ENCODE results near the gene NUCB1.
"Not testable (repeated sequence)": the region's sequence is repeated elsewhere in the genome, so short reads cannot be mapped to it uniquely, and the experiment has no call there.

NUCB1 gene

GRCh38 chr19:48866692-48867091, 33.4 kb upstream of the NUCB1 start:
- no peaks in the 10 kb centered on the region for H3K27me3 ChIP-seq (ENCODE audit: insufficient read depth, poor library complexity, severe bottlenecking)
- no peak overlapping the region for H3K27ac ChIP-seq (ENCODE audit: poor library complexity, severe bottlenecking)
- TF ChIP-seq CTCF (IDR thresholded peaks at IDR 0.05; ENCODE audit: poor library complexity, severe bottlenecking) = no peak
- no peak for ATAC-seq (ENCODE audit: low read depth)
- H3K36me3 ChIP-seq (ENCODE audit: low read depth) = no peaks in the 10 kb centered on the region
- H3K4me3 ChIP-seq (ENCODE audit: severe bottlenecking) = no peak overlapping the region
- H3K4me1 ChIP-seq (ENCODE audit: insufficient read depth, poor library complexity, severe bottlenecking) = no peaks in the 10 kb centered on the region
- no peak for DNase-seq (ENCODE audit: low spot score)
- no peaks in the 10 kb centered on the region for H3K9me3 ChIP-seq (ENCODE audit: severe bottlenecking)

- TF ChIP-seq CTCF (IDR thresholded peaks at IDR 0.05; ENCODE audit: poor library complexity, severe bottlenecking) = no peak
- Histone ChIP-seq H3K4me3 (ENCODE audit: severe bottlenecking) (no peak overlapping the region), H3K9me3 (ENCODE audit: severe bottlenecking) (no peaks in the 10 kb centered on the region), H3K27ac (ENCODE audit: poor library complexity, severe bottlenecking) (no peak overlapping the region), H3K27me3 (ENCODE audit: insufficient read depth, poor library complexity, severe bottlenecking) (no peaks in the 10 kb centered on the region), H3K4me1 (ENCODE audit: insufficient read depth, poor library complexity, severe bottlenecking) (no peaks in the 10 kb centered on the region), H3K36me3 (ENCODE audit: low read depth) (no peaks in the 10 kb centered on the region)
- DNase-seq (ENCODE audit: low spot score) (no peak), ATAC-seq (ENCODE audit: low read depth) (no peak)
These were observed 32.9 kb upstream of the NUCB1 start for GRCh38 chr19:48867123-48867745.

- ATAC-seq (ENCODE audit: low read depth) = peak; percentile 7; the same call in 1 of the 3 replicates
- no peak for DNase-seq (ENCODE audit: low spot score)
- Histone ChIP-seq H3K4me3 (ENCODE audit: severe bottlenecking) (peak overlapping the region; percentile 6), H3K36me3 (ENCODE audit: low read depth) (peaks cover 4% of the 10 kb centered on the region), H3K4me1 (ENCODE audit: insufficient read depth, poor library complexity, severe bottlenecking) (no peaks in the 10 kb centered on the region), H3K9me3 (ENCODE audit: severe bottlenecking) (no peaks in the 10 kb centered on the region), H3K27ac (ENCODE audit: poor library complexity, severe bottlenecking) (peak overlapping the region; percentile 12), H3K27me3 (ENCODE audit: insufficient read depth, poor library complexity, severe bottlenecking) (no peaks in the 10 kb centered on the region)
- no peak for TF ChIP-seq CTCF (IDR thresholded peaks at IDR 0.05; ENCODE audit: poor library complexity, severe bottlenecking)
These were observed 32.4 kb upstream of the NUCB1 start for GRCh38 chr19:48867746-48868113.

GRCh38 chr19:48868114-48868886, 31.8 kb upstream of the NUCB1 start, which contains the start of gene PLEKHA4:
TSS of gene PLEKHA4 (minus strand) at chr19:48868617. CDS start at chr19:48867620, 997 bp downstream.
- Histone ChIP-seq H3K4me3 (ENCODE audit: severe bottlenecking) (peak within 1 kb of the TSS; percentile 6), H3K4me1 (ENCODE audit: insufficient read depth, poor library complexity, severe bottlenecking) (no peaks in the 10 kb centered on the region), H3K27ac (ENCODE audit: poor library complexity, severe bottlenecking) (peak within 1 kb of the TSS; percentile 12), H3K9me3 (ENCODE audit: severe bottlenecking) (no peaks in the 10 kb centered on the region), H3K27me3 (ENCODE audit: insufficient read depth, poor library complexity, severe bottlenecking) (no peaks in the 10 kb centered on the region), H3K36me3 (ENCODE audit: low read depth) (peaks cover 8% of the 10 kb centered on the region)
- no peak for DNase-seq (ENCODE audit: low spot score)
- 0 out of 3 replicates have a peak, but pooled peaks have one; percentile 15 for ATAC-seq (ENCODE audit: low read depth)
- TF ChIP-seq CTCF (IDR thresholded peaks at IDR 0.05; ENCODE audit: poor library complexity, severe bottlenecking) = no peak

GRCh38 chr19:48870048-48870447, 30.1 kb upstream of the NUCB1 start:
- Histone ChIP-seq H3K4me3 (ENCODE audit: severe bottlenecking) (no peak overlapping the region), H3K9me3 (ENCODE audit: severe bottlenecking) (no peaks in the 10 kb centered on the region), H3K4me1 (ENCODE audit: insufficient read depth, poor library complexity, severe bottlenecking) (peaks cover 3% of the 10 kb centered on the region), H3K27me3 (ENCODE audit: insufficient read depth, poor library complexity, severe bottlenecking) (no peaks in the 10 kb centered on the region), H3K27ac (ENCODE audit: poor library complexity, severe bottlenecking) (no peak overlapping the region), H3K36me3 (ENCODE audit: low read depth) (peaks cover 26% of the 10 kb centered on the region)
- DNase-seq (ENCODE audit: low spot score) (no peak), ATAC-seq (ENCODE audit: low read depth) (no peak)
- no peak for TF ChIP-seq CTCF (IDR thresholded peaks at IDR 0.05; ENCODE audit: poor library complexity, severe bottlenecking)

- Histone ChIP-seq H3K4me3 (ENCODE audit: severe bottlenecking) (peak overlapping the region; percentile 86), H3K27ac (ENCODE audit: poor library complexity, severe bottlenecking) (peak overlapping the region; percentile 91), H3K4me1 (ENCODE audit: insufficient read depth, poor library complexity, severe bottlenecking) (peaks cover 16% of the 10 kb centered on the region), H3K36me3 (ENCODE audit: low read depth) (peaks cover 40% of the 10 kb centered on the region)
- not testable (repeated sequence) for H3K9me3 ChIP-seq (ENCODE audit: severe bottlenecking); DNase-seq (ENCODE audit: low spot score); ATAC-seq (ENCODE audit: low read depth); H3K27me3 ChIP-seq (ENCODE audit: insufficient read depth, poor library complexity, severe bottlenecking)
These were observed 28.5 kb upstream of the NUCB1 start for GRCh38 chr19:48871471-48872181.

Data from RWPE2 (cell line).